HG02610 (cell line): ENCODE measurements around the gene ATP11A.
"Not testable (repeated sequence)": the region's sequence is repeated elsewhere in the genome, so short reads cannot be mapped to it uniquely, and the experiment has no call there.

Experiments used
- ATAC-seq: cut with Tn5 transposase; IDR thresholded peaks from one replicate; pipeline ENCODE4 v1.9.1; 2021; ENCODE audit warnings: mild to moderate bottlenecking, moderate library complexity; ENCODE audit not compliant: unreplicated experiment

The ATP11A gene

GRCh38 chr13:112669881-112670499 is 19.8 kb upstream of the ATP11A start:
- no peak for ATAC-seq

- ATAC-seq: no peak
These were observed 19.0 kb upstream of the ATP11A start for GRCh38 chr13:112670864-112671263.

- ATAC-seq: no peak
These were observed 18.5 kb upstream of the ATP11A start for GRCh38 chr13:112671359-112671758.

GRCh38 chr13:112672651-112673284 is 17.1 kb upstream of the ATP11A start:
- no peak for ATAC-seq

GRCh38 chr13:112674412-112675365 is 15.1 kb upstream of the ATP11A start:
- ATAC-seq: no peak

GRCh38 chr13:112675366-112675756 is 14.5 kb upstream of the ATP11A start:
- no peak for ATAC-seq

- not testable (repeated sequence) for ATAC-seq
These were observed 12.3 kb upstream of the ATP11A start for GRCh38 chr13:112677421-112677962.

- ATAC-seq: no peak
These were observed 10.5 kb upstream of the ATP11A start for GRCh38 chr13:112679381-112679780.

- ATAC-seq: no peak
These were observed 9.7 kb upstream of the ATP11A start for GRCh38 chr13:112679932-112680677.

- no peak for ATAC-seq
These were observed 9.0 kb upstream of the ATP11A start for GRCh38 chr13:112680741-112681360.

- ATAC-seq: no peak
These were observed 6.3 kb upstream of the ATP11A start for GRCh38 chr13:112683581-112683980.

GRCh38 chr13:112684071-112684845 is 5.6 kb upstream of the ATP11A start:
- ATAC-seq: no peak

- ATAC-seq: not testable (repeated sequence)
These were observed 4.5 kb upstream of the ATP11A start for GRCh38 chr13:112685189-112685805.

- ATAC-seq: no peak
These were observed 3.9 kb upstream of the ATP11A start for GRCh38 chr13:112685896-112686295.

GRCh38 chr13:112686364-112686763 is 3.5 kb upstream of the ATP11A start:
- ATAC-seq: no peak

- no peak for ATAC-seq
These were observed 2.9 kb upstream of the ATP11A start for GRCh38 chr13:112686987-112687386.

- ATAC-seq: no peak
These were observed 1.8 kb upstream of the ATP11A start for GRCh38 chr13:112687836-112688559.

- ATAC-seq: no peak
These were observed 1.1 kb upstream of the ATP11A start for GRCh38 chr13:112688560-112689302.
